ENCODE results near the gene KCNC1. TPM values are rescaled to one million over a fixed set of nuclear protein-coding genes. Genes with fewer than 3 reads are reported as not detected.

Gene KCNC1
- total and polyA plus RNA-seq, 3 donors from 2014 or later = 3.3 to 5.8 (median 5.2) TPM

DNA sequence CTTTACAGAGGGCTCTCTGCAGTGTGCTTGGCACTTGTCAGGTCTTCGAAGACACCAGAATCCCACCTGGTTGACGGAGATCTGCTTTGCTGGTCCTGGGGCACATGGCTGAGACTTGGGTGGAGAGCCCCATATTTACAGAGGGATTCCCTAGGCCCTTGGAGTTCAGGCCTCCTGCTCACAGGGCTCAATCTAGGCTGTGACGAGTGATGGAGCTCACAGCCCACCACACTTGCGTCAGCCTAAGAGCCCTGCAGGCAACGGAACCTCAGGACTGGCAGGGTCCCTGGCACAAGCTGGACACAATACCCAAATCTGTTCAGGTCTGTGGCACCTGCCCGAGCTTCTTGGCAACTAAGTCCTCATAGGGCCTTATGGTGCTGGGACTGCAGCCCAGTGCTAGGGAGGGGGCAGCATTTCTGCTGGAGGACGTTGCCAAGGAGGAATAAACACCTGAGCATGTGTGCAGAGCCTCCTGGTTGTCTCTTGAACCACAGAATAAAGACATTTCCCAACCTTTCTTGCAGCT is 59.1 kb downstream of the KCNC1 start:
- intact Hi-C loops (cut with DNase I; ENCODE audit: low total_unique reads) = no loop called here
- no peak overlapping the region for H3K27ac ChIP-seq
- no peaks in the 10 kb centered on the region for H3K27me3 ChIP-seq
- H3K4me3 ChIP-seq = no peak overlapping the region
- no peak for TF ChIP-seq POLR2A (IDR thresholded peaks at IDR 0.05)
- TF ChIP-seq, protein P1, sequence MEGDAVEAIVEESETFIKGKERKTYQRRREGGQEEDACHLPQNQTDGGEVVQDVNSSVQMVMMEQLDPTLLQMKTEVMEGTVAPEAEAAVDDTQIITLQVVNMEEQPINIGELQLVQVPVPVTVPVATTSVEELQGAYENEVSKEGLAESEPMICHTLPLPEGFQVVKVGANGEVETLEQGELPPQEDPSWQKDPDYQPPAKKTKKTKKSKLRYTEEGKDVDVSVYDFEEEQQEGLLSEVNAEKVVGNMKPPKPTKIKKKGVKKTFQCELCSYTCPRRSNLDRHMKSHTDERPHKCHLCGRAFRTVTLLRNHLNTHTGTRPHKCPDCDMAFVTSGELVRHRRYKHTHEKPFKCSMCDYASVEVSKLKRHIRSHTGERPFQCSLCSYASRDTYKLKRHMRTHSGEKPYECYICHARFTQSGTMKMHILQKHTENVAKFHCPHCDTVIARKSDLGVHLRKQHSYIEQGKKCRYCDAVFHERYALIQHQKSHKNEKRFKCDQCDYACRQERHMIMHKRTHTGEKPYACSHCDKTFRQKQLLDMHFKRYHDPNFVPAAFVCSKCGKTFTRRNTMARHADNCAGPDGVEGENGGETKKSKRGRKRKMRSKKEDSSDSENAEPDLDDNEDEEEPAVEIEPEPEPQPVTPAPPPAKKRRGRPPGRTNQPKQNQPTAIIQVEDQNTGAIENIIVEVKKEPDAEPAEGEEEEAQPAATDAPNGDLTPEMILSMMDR (IDR thresholded peaks at IDR 0.05) = no peak
- DNase-seq = no peak
- no peaks in the 10 kb centered on the region for H3K36me3 ChIP-seq (ENCODE audit: low read depth, missing control alignments)
- H3K9me3 ChIP-seq = no peaks in the 10 kb centered on the region
- no peaks in the 10 kb centered on the region for H3K4me1 ChIP-seq
- WGBS, 2 donors = 97 to 98% methylated on average over 2 to 7 of the region's 7 CpGs

DNA sequence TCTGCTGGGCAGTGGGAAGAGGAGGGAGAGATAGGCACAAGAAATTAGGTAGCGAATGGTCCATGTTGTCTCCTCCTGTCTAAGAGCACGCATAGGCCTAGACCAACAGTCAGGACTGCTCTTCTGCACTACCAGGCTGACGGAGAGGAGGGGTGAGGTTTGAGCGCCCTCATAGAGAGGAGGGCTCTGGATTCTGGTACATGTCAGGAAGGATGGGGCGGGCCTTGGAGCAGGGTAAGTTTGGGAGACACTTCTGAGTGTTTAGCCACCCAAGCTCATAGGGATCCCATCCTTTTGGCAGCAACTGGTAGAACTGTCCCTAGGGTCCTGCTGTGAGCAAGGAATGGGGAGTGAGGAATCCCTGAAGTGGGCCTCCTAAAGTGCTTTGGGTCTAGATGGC is 60.4 kb downstream of the KCNC1 start:
- H3K36me3 ChIP-seq (ENCODE audit: low read depth, missing control alignments) = no peaks in the 10 kb centered on the region
- H3K27me3 ChIP-seq = no peaks in the 10 kb centered on the region
- H3K4me1 ChIP-seq = no peaks in the 10 kb centered on the region
- no peaks in the 10 kb centered on the region for H3K9me3 ChIP-seq
- no peak overlapping the region for H3K27ac ChIP-seq
- no peak for TF ChIP-seq POLR2A (IDR thresholded peaks at IDR 0.05)
- TF ChIP-seq, protein P1 (IDR thresholded peaks at IDR 0.05) = no peak
- DNase-seq = no peak
- intact Hi-C loops (cut with DNase I; ENCODE audit: low total_unique reads) = no loop called here
- WGBS, 2 donors = 98% methylated on average over 5 of the region's 5 CpGs
- no peak overlapping the region for H3K4me3 ChIP-seq

DNA sequence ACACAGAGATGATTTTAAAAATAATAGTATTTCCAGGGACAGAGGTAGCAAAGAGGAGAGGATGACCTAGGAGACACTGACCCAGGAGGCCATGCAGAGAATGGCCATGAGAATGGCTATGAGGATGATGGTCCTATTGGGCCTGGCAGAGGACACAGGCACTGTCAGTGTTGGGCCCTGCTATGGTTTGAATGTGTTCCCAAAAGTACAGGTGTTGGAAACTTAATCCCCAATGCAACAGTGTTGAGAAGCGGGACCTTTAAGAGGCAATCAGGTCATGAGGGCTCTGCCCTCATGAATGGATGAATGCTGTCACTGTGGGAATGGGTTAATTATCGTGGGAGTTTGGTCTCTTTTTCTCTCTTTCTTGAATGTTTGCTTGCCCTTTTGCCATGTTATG is 61.6 kb downstream of the KCNC1 start:
- 95 to 97% methylated on average over 2 of the region's 2 CpGs for WGBS, 2 donors
- no peak for DNase-seq
- Histone ChIP-seq H3K27ac (no peak overlapping the region), H3K4me3 (no peak overlapping the region), H3K36me3 (ENCODE audit: low read depth, missing control alignments) (no peaks in the 10 kb centered on the region), H3K9me3 (no peaks in the 10 kb centered on the region), H3K27me3 (no peaks in the 10 kb centered on the region), H3K4me1 (no peaks in the 10 kb centered on the region)
- intact Hi-C loops (cut with DNase I; ENCODE audit: low total_unique reads) = no loop called here
- no peak for TF ChIP-seq POLR2A (IDR thresholded peaks at IDR 0.05)
- TF ChIP-seq, protein P1 (IDR thresholded peaks at IDR 0.05) = no peak

DNA sequence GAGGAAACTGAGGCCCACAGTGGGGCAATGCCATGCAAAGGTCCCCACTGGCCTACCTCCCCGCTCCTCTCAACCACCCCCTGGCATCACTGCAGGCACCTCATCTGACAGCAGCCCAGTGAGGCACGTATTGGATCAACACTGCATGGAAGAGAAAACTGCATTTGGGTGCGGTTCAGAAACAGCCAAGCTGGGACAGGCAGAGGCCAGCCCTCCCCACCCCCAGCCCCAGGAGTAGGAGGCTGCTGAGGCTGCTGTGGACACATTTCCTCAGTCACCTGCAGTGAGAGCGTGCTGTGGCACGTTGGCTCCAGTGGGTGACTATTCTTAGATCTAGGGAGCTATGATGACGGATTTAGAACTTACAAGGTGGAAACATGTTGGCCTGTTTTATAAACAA is 63.7 kb downstream of the KCNC1 start:
- no peaks in the 10 kb centered on the region for H3K36me3 ChIP-seq (ENCODE audit: low read depth, missing control alignments)
- TF ChIP-seq POLR2A (IDR thresholded peaks at IDR 0.05) = no peak
- TF ChIP-seq, protein P1 (IDR thresholded peaks at IDR 0.05) = no peak
- no peaks in the 10 kb centered on the region for H3K9me3 ChIP-seq
- WGBS, 2 donors = 92 to 97% methylated on average over 4 to 6 of the region's 6 CpGs
- H3K27me3 ChIP-seq = no peaks in the 10 kb centered on the region
- intact Hi-C loops (cut with DNase I; ENCODE audit: low total_unique reads) = no loop called here
- DNase-seq = no peak
- H3K27ac ChIP-seq = no peak overlapping the region
- no peaks in the 10 kb centered on the region for H3K4me1 ChIP-seq
- H3K4me3 ChIP-seq = no peak overlapping the region

DNA sequence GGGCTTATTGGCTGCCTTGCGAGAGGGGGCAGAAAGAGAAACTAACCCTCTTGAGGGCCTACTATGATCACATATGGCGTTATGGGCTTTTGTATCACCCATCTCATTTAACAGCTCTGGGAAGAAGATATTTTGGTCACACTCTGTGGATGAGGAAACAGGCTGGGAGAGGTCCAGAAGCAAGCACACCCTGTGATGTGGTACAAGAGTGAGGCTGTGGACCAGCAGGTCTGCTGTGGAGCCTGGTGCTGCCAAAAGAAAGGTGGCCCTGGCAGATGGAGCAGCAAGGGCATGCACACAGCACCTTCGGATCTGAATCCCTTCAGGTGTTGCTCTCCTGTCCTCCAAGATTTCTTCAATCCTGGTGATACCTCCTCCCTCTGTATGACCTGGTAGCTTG is 64.1 kb downstream of the KCNC1 start:
- H3K27me3 ChIP-seq = no peaks in the 10 kb centered on the region
- no peak for DNase-seq
- H3K36me3 ChIP-seq (ENCODE audit: low read depth, missing control alignments) = no peaks in the 10 kb centered on the region
- H3K4me3 ChIP-seq = no peak overlapping the region
- no peaks in the 10 kb centered on the region for H3K4me1 ChIP-seq
- intact Hi-C loops (cut with DNase I; ENCODE audit: low total_unique reads) = no loop called here
- H3K27ac ChIP-seq = no peak overlapping the region
- TF ChIP-seq, protein P1 (IDR thresholded peaks at IDR 0.05) = no peak
- no peak for TF ChIP-seq POLR2A (IDR thresholded peaks at IDR 0.05)
- 97 to 100% methylated on average over 3 of the region's 3 CpGs for WGBS, 2 donors
- no peaks in the 10 kb centered on the region for H3K9me3 ChIP-seq
